Measurements from ENCODE around the gene TTYH2.
A peak's percentile ranks its signal among the peaks of the same experiment; 100 is the strongest.
"Not testable (repeated sequence)": the region's sequence is repeated elsewhere in the genome, so short reads cannot be mapped to it uniquely, and the experiment has no call there.

The TTYH2 gene

DNA sequence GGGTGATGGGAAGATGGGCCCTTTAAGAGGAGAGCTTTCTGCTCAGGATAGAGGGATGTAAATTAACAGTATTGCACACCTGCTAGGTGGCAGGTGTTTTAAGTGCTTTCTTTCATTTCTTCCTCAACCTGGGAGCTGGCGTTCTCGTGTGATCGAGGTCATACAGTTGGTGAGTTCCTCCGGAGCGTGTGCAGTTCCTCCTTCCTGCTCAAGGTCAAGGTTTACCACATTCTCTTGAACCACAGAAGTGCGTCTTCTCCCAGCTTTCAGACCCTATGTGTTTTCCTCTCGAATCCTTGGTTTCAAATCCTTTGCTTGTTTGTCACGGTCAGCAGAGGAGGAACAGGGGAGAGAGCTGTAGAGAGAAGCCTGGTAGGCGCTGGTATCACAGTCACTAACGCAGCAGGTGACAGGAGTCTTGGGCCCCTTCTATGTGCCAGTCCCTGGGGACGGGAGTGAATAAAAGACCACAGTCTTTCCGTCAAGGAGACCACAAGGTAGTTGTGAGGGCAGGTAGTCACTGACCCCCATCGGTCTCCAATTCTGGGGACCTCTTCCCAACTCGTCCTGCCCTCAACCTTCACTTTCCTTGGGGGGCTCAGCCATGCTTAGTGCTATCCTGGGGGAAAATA, 61.5 kb downstream of the TTYH2 start:
- WGBS, 2 experiments, result 86 to 90% methylated on average over 14 of the region's 14 CpGs
- H3K36me3 ChIP-seq (ENCODE audit: control insufficient read depth, insufficient read depth, low read length), result no peaks in the 10 kb centered on the region
- H3K27ac ChIP-seq (ENCODE audit: insufficient read depth, low read depth, low read length, poor library complexity, severe bottlenecking), result no peak overlapping the region
- peaks cover 49% of the 10 kb centered on the region for H3K4me1 ChIP-seq (ENCODE audit: control insufficient read depth, insufficient read depth, low read length)
- peaks cover 19% of the 10 kb centered on the region for H3K27me3 ChIP-seq (ENCODE audit: control insufficient read depth, insufficient read depth, low read length, poor library complexity, severe bottlenecking)
- no peaks in the 10 kb centered on the region for H3K9me3 ChIP-seq (ENCODE audit: control insufficient read depth, low read length)
- no peak overlapping the region for H3K4me3 ChIP-seq (ENCODE audit: insufficient read depth, low read depth, low read length)

DNA sequence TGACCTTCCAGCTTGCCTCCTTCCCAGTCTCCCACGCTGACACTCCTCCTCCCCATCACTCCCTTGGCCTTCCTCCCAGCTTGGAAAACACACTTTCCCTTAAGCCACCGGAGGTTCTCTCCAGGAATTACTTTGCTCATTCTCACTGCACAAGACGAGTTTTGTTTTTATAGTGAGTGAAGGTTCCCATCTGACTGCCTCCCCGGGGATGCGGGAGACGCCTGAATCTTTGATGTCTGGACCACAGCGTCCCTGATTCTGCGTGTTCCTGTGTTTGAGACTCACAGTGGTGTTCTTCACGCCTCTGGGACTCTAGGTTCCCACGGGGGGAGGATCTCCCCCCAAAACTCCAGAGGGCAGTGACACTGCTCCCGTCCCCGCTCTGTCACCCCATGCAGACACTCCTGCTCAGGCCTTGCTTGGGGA, 62.7 kb downstream of the TTYH2 start:
- H3K4me1 ChIP-seq (ENCODE audit: control insufficient read depth, insufficient read depth, low read length), result peaks cover 49% of the 10 kb centered on the region
- WGBS, 2 experiments, result 78 to 79% methylated on average over 12 of the region's 12 CpGs
- H3K27me3 ChIP-seq (ENCODE audit: control insufficient read depth, insufficient read depth, low read length, poor library complexity, severe bottlenecking), result peaks cover 19% of the 10 kb centered on the region
- no peak overlapping the region for H3K27ac ChIP-seq (ENCODE audit: insufficient read depth, low read depth, low read length, poor library complexity, severe bottlenecking)
- no peaks in the 10 kb centered on the region for H3K36me3 ChIP-seq (ENCODE audit: control insufficient read depth, insufficient read depth, low read length)
- H3K4me3 ChIP-seq (ENCODE audit: insufficient read depth, low read depth, low read length), result no peak overlapping the region
- no peaks in the 10 kb centered on the region for H3K9me3 ChIP-seq (ENCODE audit: control insufficient read depth, low read length)

DNA sequence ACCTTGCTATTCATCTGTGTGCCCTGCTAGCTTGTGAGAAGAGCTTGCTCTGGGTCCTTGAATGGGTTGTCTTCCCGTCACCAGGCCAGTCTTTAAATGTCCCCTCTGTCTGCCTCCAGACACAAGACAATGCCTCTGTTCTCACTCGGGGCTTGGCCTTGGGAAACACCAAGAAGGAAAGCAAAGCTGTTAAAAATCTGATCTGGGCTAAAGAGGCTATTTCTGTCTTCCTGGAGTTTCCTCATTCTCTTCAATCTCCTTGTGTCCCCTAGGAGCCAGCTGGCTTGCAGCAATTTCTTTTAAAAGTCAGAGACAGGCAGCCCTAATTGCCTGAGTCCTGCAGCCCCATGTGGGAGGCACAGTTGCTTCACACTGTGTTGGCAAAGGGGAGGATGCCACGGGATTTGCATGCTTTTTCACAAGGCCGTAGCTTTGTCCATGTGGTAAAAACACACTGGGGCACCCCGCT, 63.2 kb downstream of the TTYH2 start:
- Histone ChIP-seq H3K27me3 (ENCODE audit: control insufficient read depth, insufficient read depth, low read length, poor library complexity, severe bottlenecking) (peaks cover 19% of the 10 kb centered on the region), H3K36me3 (ENCODE audit: control insufficient read depth, insufficient read depth, low read length) (no peaks in the 10 kb centered on the region), H3K27ac (ENCODE audit: insufficient read depth, low read depth, low read length, poor library complexity, severe bottlenecking) (peak overlapping the region; percentile 65), H3K4me3 (ENCODE audit: insufficient read depth, low read depth, low read length) (no peak overlapping the region), H3K4me1 (ENCODE audit: control insufficient read depth, insufficient read depth, low read length) (peaks cover 44% of the 10 kb centered on the region), H3K9me3 (ENCODE audit: control insufficient read depth, low read length) (no peaks in the 10 kb centered on the region)
- 18 to 25% methylated on average over 5 of the region's 5 CpGs for WGBS, 2 experiments

DNA sequence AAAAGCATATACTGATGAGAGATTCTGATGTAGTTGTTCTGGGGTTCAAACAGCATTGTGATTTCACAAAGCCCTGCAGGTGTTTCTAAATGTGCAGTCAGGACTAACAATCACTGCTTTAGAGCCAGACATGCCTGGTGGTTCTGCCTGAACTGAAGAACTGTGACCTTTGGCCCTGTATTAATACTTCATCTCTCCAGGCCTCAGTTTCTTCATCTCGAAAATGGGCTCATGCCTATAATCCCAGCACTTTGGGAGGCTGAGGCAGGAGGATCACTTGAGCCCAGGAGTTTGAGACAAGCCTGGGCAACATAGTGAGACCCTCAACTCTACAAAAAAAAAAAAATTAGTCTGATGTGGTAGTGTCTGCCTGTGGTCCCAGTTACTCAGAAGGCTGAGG, 64.6 kb downstream of the TTYH2 start:
- no peak overlapping the region for H3K27ac ChIP-seq (ENCODE audit: insufficient read depth, low read depth, low read length, poor library complexity, severe bottlenecking)
- no peaks in the 10 kb centered on the region for H3K9me3 ChIP-seq (ENCODE audit: control insufficient read depth, low read length)
- WGBS, 2 experiments, result 96% methylated on average over 1 of the region's 1 CpG
- H3K36me3 ChIP-seq (ENCODE audit: control insufficient read depth, insufficient read depth, low read length), result no peaks in the 10 kb centered on the region
- H3K27me3 ChIP-seq (ENCODE audit: control insufficient read depth, insufficient read depth, low read length, poor library complexity, severe bottlenecking), result peaks cover 19% of the 10 kb centered on the region
- no peak overlapping the region for H3K4me3 ChIP-seq (ENCODE audit: insufficient read depth, low read depth, low read length)
- H3K4me1 ChIP-seq (ENCODE audit: control insufficient read depth, insufficient read depth, low read length), result peaks cover 30% of the 10 kb centered on the region

DNA sequence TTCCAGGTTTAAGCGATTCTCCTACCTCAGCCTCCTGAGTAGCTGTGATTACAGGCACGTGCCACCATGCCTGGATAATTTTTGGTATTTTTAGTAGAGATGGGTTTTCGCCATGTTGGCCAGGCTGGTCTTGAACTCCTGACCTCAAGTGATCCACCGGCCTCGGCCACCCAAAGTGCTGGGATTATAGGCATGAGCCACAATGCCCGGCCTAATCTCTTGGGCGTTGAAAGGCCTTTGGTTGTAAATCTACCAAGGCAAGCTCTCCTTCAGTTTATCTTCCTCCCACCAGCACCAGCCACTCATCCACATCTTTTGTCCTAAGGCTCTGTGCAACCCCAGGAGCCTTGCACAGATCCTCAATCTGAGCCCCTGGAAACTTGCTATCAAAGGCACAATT, 66.2 kb downstream of the TTYH2 start:
- not testable (repeated sequence) for H3K27ac ChIP-seq (ENCODE audit: insufficient read depth, low read depth, low read length, poor library complexity, severe bottlenecking); H3K27me3 ChIP-seq (ENCODE audit: control insufficient read depth, insufficient read depth, low read length, poor library complexity, severe bottlenecking); H3K36me3 ChIP-seq (ENCODE audit: control insufficient read depth, insufficient read depth, low read length); H3K9me3 ChIP-seq (ENCODE audit: control insufficient read depth, low read length); H3K4me3 ChIP-seq (ENCODE audit: insufficient read depth, low read depth, low read length)
- peaks cover 20% of the 10 kb centered on the region for H3K4me1 ChIP-seq (ENCODE audit: control insufficient read depth, insufficient read depth, low read length)
- 92 to 93% methylated on average over 7 of the region's 7 CpGs for WGBS, 2 experiments

DNA sequence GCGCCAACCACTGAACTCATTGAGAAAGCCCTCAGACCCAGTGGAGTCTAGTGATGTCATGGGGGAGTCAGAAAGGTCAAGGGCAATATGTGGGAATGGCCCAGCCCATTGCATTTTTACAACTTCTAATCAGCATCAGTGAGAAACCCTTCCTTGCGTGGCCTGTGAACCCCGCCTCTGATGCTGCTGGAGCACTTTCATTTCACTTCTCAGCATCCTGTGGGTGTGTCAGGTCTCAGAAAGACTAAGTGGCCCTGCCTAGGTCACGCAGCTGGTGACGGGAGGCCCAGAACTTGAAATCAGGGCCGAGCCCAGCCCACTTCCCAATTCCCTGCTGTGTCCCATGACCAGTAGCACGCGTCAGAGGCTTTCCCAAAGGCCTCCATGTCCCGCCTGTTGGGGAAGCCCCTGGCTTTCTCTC, 66.7 kb downstream of the TTYH2 start:
- Histone ChIP-seq H3K27ac (ENCODE audit: insufficient read depth, low read depth, low read length, poor library complexity, severe bottlenecking) (no peak overlapping the region), H3K27me3 (ENCODE audit: control insufficient read depth, insufficient read depth, low read length, poor library complexity, severe bottlenecking) (peaks cover under 1% of the 10 kb centered on the region), H3K36me3 (ENCODE audit: control insufficient read depth, insufficient read depth, low read length) (no peaks in the 10 kb centered on the region), H3K4me3 (ENCODE audit: insufficient read depth, low read depth, low read length) (no peak overlapping the region), H3K9me3 (ENCODE audit: control insufficient read depth, low read length) (no peaks in the 10 kb centered on the region), H3K4me1 (ENCODE audit: control insufficient read depth, insufficient read depth, low read length) (peaks cover 17% of the 10 kb centered on the region)
- 88 to 90% methylated on average over 9 of the region's 9 CpGs for WGBS, 2 experiments

DNA sequence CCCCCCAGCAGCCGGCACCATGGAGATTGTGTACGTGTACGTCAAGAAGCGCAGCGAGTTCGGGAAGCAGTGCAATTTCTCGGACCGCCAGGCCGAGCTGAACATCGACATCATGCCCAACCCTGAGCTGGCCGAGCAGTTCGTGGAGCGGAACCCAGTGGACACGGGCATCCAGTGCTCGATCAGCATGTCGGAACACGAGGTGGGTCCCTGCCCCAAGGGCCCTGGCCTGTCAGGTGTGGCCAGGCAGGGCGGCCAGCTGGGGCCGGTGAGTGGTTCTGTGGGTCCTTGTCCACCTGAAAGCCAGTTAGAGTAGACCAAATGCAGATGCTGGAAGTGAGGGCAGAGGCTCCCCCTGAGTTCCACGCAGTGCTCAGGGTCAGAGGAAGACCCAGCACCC, 68.4 kb downstream of the TTYH2 start:
- H3K27me3 ChIP-seq (ENCODE audit: control insufficient read depth, insufficient read depth, low read length, poor library complexity, severe bottlenecking), result no peaks in the 10 kb centered on the region
- peaks cover 4% of the 10 kb centered on the region for H3K4me1 ChIP-seq (ENCODE audit: control insufficient read depth, insufficient read depth, low read length)
- H3K36me3 ChIP-seq (ENCODE audit: control insufficient read depth, insufficient read depth, low read length), result no peaks in the 10 kb centered on the region
- H3K9me3 ChIP-seq (ENCODE audit: control insufficient read depth, low read length), result no peaks in the 10 kb centered on the region
- WGBS, 2 experiments, result 93 to 95% methylated on average over 20 of the region's 20 CpGs
- H3K4me3 ChIP-seq (ENCODE audit: insufficient read depth, low read depth, low read length), result no peak overlapping the region
- H3K27ac ChIP-seq (ENCODE audit: insufficient read depth, low read depth, low read length, poor library complexity, severe bottlenecking), result no peak overlapping the region

DNA sequence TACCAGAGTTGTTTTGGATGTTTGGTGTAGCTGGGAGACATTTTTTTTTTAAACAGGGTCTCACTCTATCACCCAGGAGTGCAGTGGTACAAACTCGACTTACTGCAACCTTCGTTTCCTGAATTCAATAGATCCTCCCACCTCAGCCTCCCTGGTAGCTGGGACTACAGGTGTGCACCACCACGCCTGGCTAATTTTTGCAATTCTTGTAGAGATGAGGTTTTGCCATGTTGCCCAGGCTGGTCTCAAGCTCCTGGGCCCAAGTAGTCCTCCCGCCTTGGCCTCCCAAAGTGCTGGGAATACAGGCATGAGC, 68.9 kb downstream of the TTYH2 start:
- not testable (repeated sequence) for H3K4me1 ChIP-seq (ENCODE audit: control insufficient read depth, insufficient read depth, low read length); H3K4me3 ChIP-seq (ENCODE audit: insufficient read depth, low read depth, low read length); H3K27ac ChIP-seq (ENCODE audit: insufficient read depth, low read depth, low read length, poor library complexity, severe bottlenecking); H3K36me3 ChIP-seq (ENCODE audit: control insufficient read depth, insufficient read depth, low read length); H3K9me3 ChIP-seq (ENCODE audit: control insufficient read depth, low read length); H3K27me3 ChIP-seq (ENCODE audit: control insufficient read depth, insufficient read depth, low read length, poor library complexity, severe bottlenecking)
- WGBS, 2 experiments, result 92 to 93% methylated on average over 4 of the region's 4 CpGs

DNA sequence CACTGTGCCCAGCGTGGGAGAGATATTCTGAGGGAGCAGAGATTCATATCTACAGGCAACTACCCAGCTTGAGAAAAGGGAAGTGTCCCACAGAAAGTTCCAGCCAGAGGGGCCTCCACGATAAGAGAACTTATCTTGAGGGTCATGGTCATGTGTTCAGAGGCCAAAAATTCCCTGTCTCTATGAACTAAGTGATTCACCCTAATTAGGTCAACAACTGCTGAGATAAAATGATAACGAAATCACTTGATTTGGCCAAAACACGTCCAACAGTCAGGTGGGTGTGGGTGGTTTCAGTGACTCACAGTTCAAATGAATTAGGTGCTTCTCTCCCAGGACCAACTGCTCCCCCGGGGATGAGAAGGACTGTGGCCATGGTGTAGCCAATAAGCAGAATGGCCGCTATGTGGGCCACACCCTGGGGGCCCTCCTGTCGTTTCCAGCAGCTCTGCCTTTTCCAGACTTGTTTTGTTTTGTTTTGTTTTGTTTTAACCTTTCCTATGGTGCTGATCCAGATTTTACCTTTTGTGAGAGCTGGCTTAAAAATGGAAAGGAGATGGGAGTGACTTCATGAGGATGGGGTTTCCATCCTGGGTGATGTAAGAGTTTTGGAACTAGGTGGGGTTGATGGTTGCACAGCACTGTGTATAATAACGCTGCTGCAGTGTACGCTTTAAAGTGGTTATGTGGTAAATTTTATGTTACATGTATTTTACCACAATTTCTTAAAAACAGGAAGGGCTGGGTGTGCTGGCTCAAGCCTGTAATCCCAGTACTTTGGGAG, 69.4 kb downstream of the TTYH2 start:
- no peaks in the 10 kb centered on the region for H3K4me1 ChIP-seq (ENCODE audit: control insufficient read depth, insufficient read depth, low read length)
- WGBS, 2 experiments, result 88 to 90% methylated on average over 9 of the region's 9 CpGs
- H3K27me3 ChIP-seq (ENCODE audit: control insufficient read depth, insufficient read depth, low read length, poor library complexity, severe bottlenecking), result no peaks in the 10 kb centered on the region
- H3K27ac ChIP-seq (ENCODE audit: insufficient read depth, low read depth, low read length, poor library complexity, severe bottlenecking), result no peak overlapping the region
- H3K9me3 ChIP-seq (ENCODE audit: control insufficient read depth, low read length), result no peaks in the 10 kb centered on the region
- H3K36me3 ChIP-seq (ENCODE audit: control insufficient read depth, insufficient read depth, low read length), result no peaks in the 10 kb centered on the region
- H3K4me3 ChIP-seq (ENCODE audit: insufficient read depth, low read depth, low read length), result no peak overlapping the region

DNA sequence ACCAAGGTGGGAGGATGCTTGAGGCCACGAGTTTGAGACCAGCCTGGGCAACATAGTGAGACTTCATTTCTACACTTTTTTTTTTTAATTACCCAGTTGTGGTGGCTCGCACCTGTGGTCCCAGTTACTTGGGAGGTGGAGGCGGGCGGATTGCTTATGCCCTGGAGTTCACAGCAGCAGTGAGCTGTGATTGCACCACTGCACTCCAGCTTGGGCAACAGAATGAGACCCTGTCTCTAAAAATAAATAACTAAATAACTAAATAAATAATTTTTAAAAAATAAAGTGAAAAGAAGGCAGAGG, 70.0 kb downstream of the TTYH2 start:
- no peak overlapping the region for H3K4me3 ChIP-seq (ENCODE audit: insufficient read depth, low read depth, low read length)
- no peaks in the 10 kb centered on the region for H3K9me3 ChIP-seq (ENCODE audit: control insufficient read depth, low read length)
- 89 to 95% methylated on average over 4 of the region's 4 CpGs for WGBS, 2 experiments
- no peaks in the 10 kb centered on the region for H3K36me3 ChIP-seq (ENCODE audit: control insufficient read depth, insufficient read depth, low read length)
- no peak overlapping the region for H3K27ac ChIP-seq (ENCODE audit: insufficient read depth, low read depth, low read length, poor library complexity, severe bottlenecking)
- H3K4me1 ChIP-seq (ENCODE audit: control insufficient read depth, insufficient read depth, low read length), result no peaks in the 10 kb centered on the region
- no peaks in the 10 kb centered on the region for H3K27me3 ChIP-seq (ENCODE audit: control insufficient read depth, insufficient read depth, low read length, poor library complexity, severe bottlenecking)
